NB4 (cell line): ENCODE measurements around the gene ACAA2.
"Not testable (repeated sequence)": the region's sequence is repeated elsewhere in the genome, so short reads cannot be mapped to it uniquely, and the experiment has no call there.

Source experiments
- MAX ChIP-seq: IDR thresholded peaks from 2 replicates; pipeline ENCODE4 v1.6.1; 2011; ENCODE audit warnings: low read depth, low read length
- MYC ChIP-seq: IDR thresholded peaks from 2 replicates; pipeline ENCODE4 v1.6.1; 2011; ENCODE audit warnings: low read depth, low read length
- POLR2A ChIP-seq: IDR thresholded peaks from 2 replicates; pipeline ENCODE4 v1.6.1; 2011; ENCODE audit warnings: mild to moderate bottlenecking; ENCODE audit not compliant: insufficient read length; ENCODE audit errors: extremely low read depth
- TF ChIP-seq, protein P1 (sequence below): IDR thresholded peaks from one replicate; pipeline ENCODE4 v1.5.1; 2012; ENCODE audit warnings: low read depth, low read length

- not testable (repeated sequence) for TF ChIP-seq MAX, POLR2A, MYC
- TF ChIP-seq, protein P1, sequence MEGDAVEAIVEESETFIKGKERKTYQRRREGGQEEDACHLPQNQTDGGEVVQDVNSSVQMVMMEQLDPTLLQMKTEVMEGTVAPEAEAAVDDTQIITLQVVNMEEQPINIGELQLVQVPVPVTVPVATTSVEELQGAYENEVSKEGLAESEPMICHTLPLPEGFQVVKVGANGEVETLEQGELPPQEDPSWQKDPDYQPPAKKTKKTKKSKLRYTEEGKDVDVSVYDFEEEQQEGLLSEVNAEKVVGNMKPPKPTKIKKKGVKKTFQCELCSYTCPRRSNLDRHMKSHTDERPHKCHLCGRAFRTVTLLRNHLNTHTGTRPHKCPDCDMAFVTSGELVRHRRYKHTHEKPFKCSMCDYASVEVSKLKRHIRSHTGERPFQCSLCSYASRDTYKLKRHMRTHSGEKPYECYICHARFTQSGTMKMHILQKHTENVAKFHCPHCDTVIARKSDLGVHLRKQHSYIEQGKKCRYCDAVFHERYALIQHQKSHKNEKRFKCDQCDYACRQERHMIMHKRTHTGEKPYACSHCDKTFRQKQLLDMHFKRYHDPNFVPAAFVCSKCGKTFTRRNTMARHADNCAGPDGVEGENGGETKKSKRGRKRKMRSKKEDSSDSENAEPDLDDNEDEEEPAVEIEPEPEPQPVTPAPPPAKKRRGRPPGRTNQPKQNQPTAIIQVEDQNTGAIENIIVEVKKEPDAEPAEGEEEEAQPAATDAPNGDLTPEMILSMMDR: not testable (repeated sequence)
These were observed 23.7 kb downstream of the ACAA2 start for GRCh38 chr18:49789560-49790134.
